ENCODE measurements around the gene ICAM1.

DNA sequence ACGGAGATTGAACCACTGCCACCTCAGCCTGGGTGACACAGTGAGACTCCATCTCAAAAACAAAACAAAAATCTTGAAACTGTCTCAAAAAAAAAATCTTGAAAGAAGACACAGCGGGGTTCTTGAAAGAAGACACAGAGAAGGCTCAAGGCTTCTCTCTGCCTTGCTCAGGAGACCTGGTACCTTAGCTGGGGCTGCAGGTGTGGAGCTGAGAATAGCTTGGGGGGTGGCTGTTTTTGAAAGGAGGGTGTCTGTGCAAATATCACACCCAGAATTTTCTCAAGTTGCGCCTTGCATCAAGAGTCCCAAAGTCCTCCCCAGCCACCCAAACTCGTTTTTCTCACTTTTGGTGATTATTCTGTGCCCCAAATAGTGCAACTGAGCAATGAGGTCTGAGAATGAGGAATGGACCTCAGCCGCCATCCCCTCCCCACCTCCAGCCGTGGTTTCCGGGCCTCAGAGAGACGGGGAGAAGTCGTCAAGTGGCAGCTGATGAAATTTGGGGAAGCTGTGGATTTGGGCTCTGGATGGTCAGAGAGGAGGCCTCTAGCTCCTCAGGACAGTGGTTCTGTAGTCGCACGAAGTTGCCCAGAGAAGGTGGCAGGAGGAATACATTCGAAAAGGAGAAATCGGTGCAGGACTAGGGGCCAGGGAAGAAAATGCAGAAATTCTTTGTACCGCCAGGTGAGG, 48.6 kb upstream of the ICAM1 start:
- TF ChIP-seq POLR2AphosphoS5 (IDR thresholded peaks at IDR 0.05; ENCODE audit: low read depth, low read length) = no peak
- TF ChIP-seq FOXP2 (optimal IDR thresholded peaks at IDR 0.05; ENCODE audit: borderline replicate concordance, extremely low read depth, extremely low read length, insufficient read depth) = no peak
- no peak for TF ChIP-seq SIN3A (IDR thresholded peaks at IDR 0.05; ENCODE audit: borderline replicate concordance, insufficient read depth, low read length)
- TF ChIP-seq REST (IDR thresholded peaks at IDR 0.05; ENCODE audit: insufficient read depth in 1 of 2, low read depth in 2 of 2, low read length in 2 of 2) = no peak

All from PFSK-1 (cell line).